GM12891 (cell line): Measurements from ENCODE around the gene GCNT2.
"Not testable (repeated sequence)": the region's sequence is repeated elsewhere in the genome, so short reads cannot be mapped to it uniquely, and the experiment has no call there.

Experiments used
- POLR2A ChIP-seq: IDR thresholded peaks from 2 replicates; pipeline ENCODE4 v1.6.1; 2011; ENCODE audit warnings: low read depth, low read length, control low read depth
- POLR2AphosphoS5 ChIP-seq: IDR thresholded peaks from 2 replicates; pipeline ENCODE4 v1.6.1; 2011; ENCODE audit warnings: low read depth, low read length, control low read depth

DNA sequence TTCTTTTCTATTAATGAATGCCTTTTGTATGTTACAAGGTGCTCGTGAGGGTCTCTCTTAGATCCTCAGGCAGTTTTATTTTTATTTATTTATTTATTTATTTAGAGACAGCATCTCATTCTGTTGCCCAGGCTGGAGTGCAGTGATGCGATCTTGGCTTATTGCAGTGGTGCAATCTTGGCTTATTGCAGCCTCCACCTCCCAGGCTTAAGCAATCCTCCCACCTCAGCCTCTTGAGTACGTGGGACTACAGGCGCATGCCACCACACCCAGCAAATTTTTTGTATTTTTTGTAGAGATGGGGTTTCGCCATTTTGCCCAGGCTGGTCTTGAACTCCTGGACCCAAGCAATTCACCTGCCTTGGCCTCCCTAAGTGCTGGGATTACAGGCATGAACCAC, 79.5 kb downstream of the GCNT2 start:
- not testable (repeated sequence) for TF ChIP-seq POLR2A, POLR2AphosphoS5
